NCI-H187 (cell line): ENCODE measurements around the gene DKKL1.

Source experiments
- DNase-seq, 2 experiments: peaks; one replicate each; lab custom pipeline; 2025; lab: John Stamatoyannopoulos, UW

Gene DKKL1

DNA sequence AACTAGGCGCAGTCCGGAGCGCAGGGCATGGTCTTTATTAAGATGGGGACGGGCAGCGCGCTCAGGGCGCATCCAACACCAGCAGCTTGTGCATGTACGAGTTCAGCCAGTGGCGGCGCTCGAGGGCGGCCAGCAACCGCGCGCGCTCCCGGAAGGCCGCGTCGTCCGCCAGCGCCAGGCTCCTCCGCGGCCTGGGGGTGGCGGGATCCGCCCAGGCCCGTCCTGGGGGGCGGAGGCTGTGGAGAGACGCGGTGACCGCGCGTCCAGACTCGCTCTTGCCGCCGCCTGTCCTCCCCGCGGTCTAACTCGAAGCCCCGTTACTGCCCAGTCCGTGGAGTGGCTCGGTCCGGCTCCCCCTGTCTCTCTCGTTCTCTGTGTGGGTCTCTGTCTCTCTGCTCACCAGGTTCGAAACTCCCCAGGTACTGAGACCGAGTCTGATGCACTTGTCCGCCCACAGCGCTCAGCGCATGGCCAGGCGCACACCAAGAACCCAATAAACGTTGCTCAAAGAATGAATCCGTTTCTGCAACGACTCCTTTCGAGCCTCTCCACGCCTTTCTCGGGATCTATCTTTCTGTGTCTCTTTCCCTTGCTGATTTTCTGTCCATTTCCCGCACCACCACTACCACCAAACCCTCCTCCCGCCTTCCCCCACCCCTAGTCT lies 58.9 kb downstream of the DKKL1 start:
- DNase-seq, result peak; percentile 43 to 46

DNA sequence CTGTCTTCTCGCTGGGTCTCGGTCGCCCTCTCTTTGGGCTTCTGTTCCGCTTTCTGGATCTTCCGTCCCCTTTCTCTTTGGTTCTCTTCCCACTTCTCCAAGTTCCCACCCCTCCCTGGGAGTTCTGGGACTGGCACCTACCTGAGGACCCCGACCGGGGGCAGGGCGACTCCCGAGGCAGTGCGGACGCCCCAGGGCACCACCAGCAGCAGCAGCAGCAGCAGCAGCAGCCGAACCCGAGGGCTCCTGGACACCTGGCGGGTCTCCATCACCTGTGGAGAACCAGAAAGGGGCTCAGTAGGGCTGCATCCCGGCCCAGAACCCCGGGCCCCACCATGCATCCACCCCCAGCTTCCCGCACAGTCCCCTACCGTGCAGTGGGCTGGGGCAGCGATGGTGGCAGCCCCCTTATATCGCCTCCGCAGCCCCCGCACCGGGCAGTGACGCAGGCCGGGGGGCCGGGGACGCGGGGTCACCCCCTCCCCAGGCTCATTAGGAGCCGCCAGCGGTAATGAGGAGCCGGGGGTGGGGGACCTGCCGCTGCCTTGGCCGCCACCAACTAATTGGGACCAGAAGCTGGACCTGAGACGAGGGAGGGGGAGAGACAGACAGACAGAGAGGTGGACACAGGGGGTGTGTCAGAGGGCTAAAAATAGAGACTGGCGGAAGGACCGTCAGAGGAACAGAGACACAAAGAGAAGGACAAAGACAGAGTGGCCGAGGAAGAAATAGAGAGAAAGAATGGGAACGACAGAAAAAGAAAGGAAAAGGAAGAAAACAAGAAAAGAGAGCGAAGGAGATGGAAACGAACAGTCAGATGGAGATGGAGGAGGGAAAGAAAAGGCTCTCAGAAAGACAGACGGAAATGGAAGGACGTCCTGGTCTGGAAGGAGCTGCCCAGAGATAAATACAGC lies 59.7 kb downstream of the DKKL1 start, which contains the start of gene PTH2:
TSS of gene PTH2 (minus strand) at position 371 of the 914 bp plus-strand sequence. CDS start at position 269, 102 bp downstream.
- DNase-seq, result no peak

DNA sequence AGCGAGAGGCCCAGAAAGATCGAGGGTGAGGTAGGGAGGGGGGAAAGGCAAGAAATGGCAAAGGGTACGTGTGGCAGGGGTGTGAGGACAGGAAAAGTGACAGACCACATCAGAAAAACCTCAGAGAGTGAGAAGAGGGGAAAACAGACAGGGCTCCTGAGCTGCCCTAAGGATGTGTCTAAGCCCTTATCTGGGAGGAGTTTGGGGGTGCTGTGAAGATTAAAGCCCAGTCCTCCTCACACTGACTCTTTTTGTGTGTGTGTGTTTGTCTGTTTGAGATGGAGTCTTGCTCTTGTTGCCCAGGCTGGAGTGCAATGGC lies 60.3 kb downstream of the DKKL1 start:
- DNase-seq, result no peak
